ENCODE results near the gene NDUFA11. TPM values are rescaled to one million over a fixed set of nuclear protein-coding genes. Genes with fewer than 3 reads are reported as not detected.
A peak's percentile ranks its signal among the peaks of the same experiment; 100 is the strongest.
"Not testable (repeated sequence)": the region's sequence is repeated elsewhere in the genome, so short reads cannot be mapped to it uniquely, and the experiment has no call there.

NDUFA11 gene
- total RNA-seq, 1 experiment from 2014 or later = 220 TPM

GRCh38 chr19:5857203-5858081, 46.1 kb downstream of the NDUFA11 start:
- DNase-seq (ENCODE audit: low read depth) = no peak

GRCh38 chr19:5855151-5855550, 48.4 kb downstream of the NDUFA11 start:
- not testable (repeated sequence) for DNase-seq (ENCODE audit: low read depth)

- DNase-seq (ENCODE audit: low read depth) = not testable (repeated sequence)
These were observed 49.5 kb downstream of the NDUFA11 start for GRCh38 chr19:5854121-5854520.

GRCh38 chr19:5851302-5851701, 52.3 kb downstream of the NDUFA11 start, which contains the start of gene FUT3:
Gene FUT3, minus strand, starts transcription at chr19:5851449.
- no peak for DNase-seq (ENCODE audit: low read depth)

GRCh38 chr19:5850743-5851293, 52.8 kb downstream of the NDUFA11 start:
- peak; percentile 74 for DNase-seq (ENCODE audit: low read depth)

GRCh38 chr19:5850189-5850588, 53.4 kb downstream of the NDUFA11 start:
- DNase-seq (ENCODE audit: low read depth) = no peak

- DNase-seq (ENCODE audit: low read depth) = not testable (repeated sequence)
These were observed 55.0 kb downstream of the NDUFA11 start for GRCh38 chr19:5848621-5849020.

GRCh38 chr19:5847846-5848245, 55.7 kb downstream of the NDUFA11 start:
- DNase-seq (ENCODE audit: low read depth) = not testable (repeated sequence)

Other genes starting within 250 kb of the NDUFA11 start
- 234 and 256 TPM in 2 replicates for gene MICOS13, start 223.3 kb downstream of the NDUFA11 start, total RNA-seq (2014; rRNA removed; shearing (Covaris generic))
- 4.5 and 6.2 TPM in 2 replicates for gene HSD11B1L, start 222.8 kb downstream of the NDUFA11 start, total RNA-seq (2014; rRNA removed; shearing (Covaris generic))
- gene RPL36, start 213.5 kb downstream of the NDUFA11 start, total RNA-seq (2014; rRNA removed; shearing (Covaris generic)) = 1,434 and 2,039 TPM in 2 replicates
- gene LONP1, start 183.6 kb downstream of the NDUFA11 start, total RNA-seq (2014; rRNA removed; shearing (Covaris generic)) = 139 and 153 TPM in 2 replicates
- 0.20 TPM in 1 of 2 replicates, not detected in the other for gene CATSPERD, start 183.2 kb downstream of the NDUFA11 start, total RNA-seq (2014; rRNA removed; shearing (Covaris generic))
- 4.1 and 5.9 TPM in 2 replicates for gene PRR22, start 119.0 kb downstream of the NDUFA11 start, total RNA-seq (2014; rRNA removed; shearing (Covaris generic))
- 56.5 and 71.8 TPM in 2 replicates for gene DUS3L, start 112.6 kb downstream of the NDUFA11 start, total RNA-seq (2014; rRNA removed; shearing (Covaris generic))
- 0.53 TPM in 1 of 2 replicates, not detected in the other for gene NRTN, start 98.7 kb downstream of the NDUFA11 start, total RNA-seq (2014; rRNA removed; shearing (Covaris generic))
- not detected in 2 replicates for gene FUT6, start 64.1 kb downstream of the NDUFA11 start, total RNA-seq (2014; rRNA removed; shearing (Covaris generic))
- not detected in 2 replicates for gene FUT3, start 52.3 kb downstream of the NDUFA11 start, total RNA-seq (2014; rRNA removed; shearing (Covaris generic))
- not detected in 2 replicates for gene FUT5, start 33.2 kb downstream of the NDUFA11 start, total RNA-seq (2014; rRNA removed; shearing (Covaris generic))
- 0.90 and 1.3 TPM in 2 replicates for gene VMAC, start 1.1 kb upstream of the NDUFA11 start, total RNA-seq (2014; rRNA removed; shearing (Covaris generic))
- 0.71 and 0.73 TPM in 2 replicates for gene CAPS, start 10.5 kb upstream of the NDUFA11 start, total RNA-seq (2014; rRNA removed; shearing (Covaris generic))
- 61.9 and 89.2 TPM in 2 replicates for gene RANBP3, start 74.3 kb upstream of the NDUFA11 start, total RNA-seq (2014; rRNA removed; shearing (Covaris generic))
- 3.5 and 8.6 TPM in 2 replicates for gene RFX2, start 206.7 kb upstream of the NDUFA11 start, total RNA-seq (2014; rRNA removed; shearing (Covaris generic))
- gene ACSBG2, start 231.9 kb upstream of the NDUFA11 start, total RNA-seq (2014; rRNA removed; shearing (Covaris generic)) = not detected in 2 replicates

Measured in HT1080 (cell line).